DOHH2 (cell line): ENCODE measurements around the gene CBLB.
A peak's percentile ranks its signal among the peaks of the same experiment; 100 is the strongest.

Source experiments
- H3F3A ChIP-seq: fragments of 200-600 bp; sonication (generic), shearing (Covaris generic); 2 replicates; pipeline ENCODE4 v1.6.0; 2016; ENCODE audit warnings: antibody characterized with exemption, mild to moderate bottlenecking; ENCODE audit not compliant: control insufficient read depth, insufficient read depth
- H3K27ac ChIP-seq: fragments of 200-600 bp; sonication (generic); 2 replicates; pipeline ENCODE4 v1.5.1; 2014; ENCODE audit warnings: low read depth, mild to moderate bottlenecking, low read length, moderate library complexity
- H3K27me3 ChIP-seq: fragments of 200-600 bp; sonication (generic); 2 replicates; pipeline ENCODE4 v1.6.1; 2014; ENCODE audit warnings: mild to moderate bottlenecking, low read length, mixed read lengths; ENCODE audit not compliant: control insufficient read depth
- H3K36me3 ChIP-seq: fragments of 200-600 bp; sonication (generic); 2 replicates; pipeline ENCODE4 v1.6.1; 2014; ENCODE audit warnings: mild to moderate bottlenecking, low read length, moderate library complexity, mixed read lengths; ENCODE audit not compliant: control insufficient read depth
- H3K4me1 ChIP-seq: fragments of 200-600 bp; sonication (generic); 2 replicates; pipeline ENCODE4 v1.6.1; 2014; ENCODE audit warnings: mild to moderate bottlenecking, low read length, mixed read lengths; ENCODE audit not compliant: control insufficient read depth
- H3K4me2 ChIP-seq: fragments of 200-600 bp; sonication (generic); 2 replicates; pipeline ENCODE4 v1.6.0; 2014; ENCODE audit warnings: mild to moderate bottlenecking, low read length, moderate library complexity
- H3K4me3 ChIP-seq: fragments of 200-600 bp; sonication (generic); 2 replicates; pipeline ENCODE4 v1.5.1; 2014; ENCODE audit warnings: mild to moderate bottlenecking, low read length, mixed read lengths
- H3K79me2 ChIP-seq: fragments of 200-600 bp; sonication (generic); 2 replicates; pipeline ENCODE4 v1.6.1; 2014; ENCODE audit warnings: mild to moderate bottlenecking, low read length, mixed read lengths; ENCODE audit not compliant: control insufficient read depth
- H3K9me2 ChIP-seq: fragments of 200-600 bp; sonication (generic); replicated peaks from 2 replicates; pipeline ENCODE4 v1.6.1; 2014; ENCODE audit warnings: mild to moderate bottlenecking, low read length, mixed read lengths; ENCODE audit not compliant: control insufficient read depth
- H3K9me3 ChIP-seq: fragments of 200-600 bp; sonication (generic); 2 replicates; pipeline ENCODE4 v1.6.1; 2014; ENCODE audit warnings: antibody characterized with exemption, low read length, mixed read lengths; ENCODE audit not compliant: control insufficient read depth, insufficient read depth
- H4K20me1 ChIP-seq: fragments of 200-600 bp; sonication (generic); 2 replicates; pipeline ENCODE4 v1.6.0; 2014; ENCODE audit warnings: low read depth, mild to moderate bottlenecking, antibody characterized with exemption, low read length, moderate library complexity; ENCODE audit not compliant: control insufficient read depth, insufficient read depth
- CTCF ChIP-seq: fragments of 200-600 bp; sonication (generic); IDR thresholded peaks from one replicate; pipeline ENCODE4 v1.5.1; 2014; ENCODE audit warnings: antibody characterized with exemption, mild to moderate bottlenecking, low read depth, low read length; ENCODE audit not compliant: poor library complexity, severe bottlenecking
- EZH2phosphoT487 ChIP-seq: fragments of 200-600 bp; sonication (generic); IDR thresholded peaks from 2 replicates; pipeline ENCODE4 v1.6.1; 2017; ENCODE audit warnings: borderline replicate concordance, mild to moderate bottlenecking, antibody characterized with exemption, low read length, moderate library complexity, mixed read lengths

The CBLB gene

GRCh38 chr3:105860641-105861040 lies 8.2 kb downstream of the CBLB start:
- H3K36me3 ChIP-seq, result peaks cover 79% of the 10 kb centered on the region
- H3K27me3 ChIP-seq, result no peaks in the 10 kb centered on the region
- no peak for TF ChIP-seq CTCF
- no peak for TF ChIP-seq EZH2phosphoT487
- peak overlapping the region; percentile 12; the same call in 1 of the 2 replicates for H3K4me3 ChIP-seq
- H3K4me2 ChIP-seq, result peak overlapping the region; percentile 20
- H3F3A ChIP-seq, result peaks cover 9% of the 10 kb centered on the region
- H3K9me2 ChIP-seq, result no peaks in the 10 kb centered on the region
- no peaks in the 10 kb centered on the region for H3K9me3 ChIP-seq
- no peaks in the 10 kb centered on the region for H4K20me1 ChIP-seq
- H3K27ac ChIP-seq, result no peak overlapping the region
- H3K79me2 ChIP-seq, result peaks cover 90% of the 10 kb centered on the region
- peaks cover 90% of the 10 kb centered on the region for H3K4me1 ChIP-seq

GRCh38 chr3:105858017-105858416 lies 10.8 kb downstream of the CBLB start:
- Histone ChIP-seq H3K27ac (no peak overlapping the region), H3K9me3 (no peaks in the 10 kb centered on the region), H3F3A (peaks cover 12% of the 10 kb centered on the region), H3K27me3 (no peaks in the 10 kb centered on the region), H3K4me2 (peak overlapping the region; percentile 28), H3K36me3 (peaks cover 71% of the 10 kb centered on the region), H3K4me1 (peaks cover 90% of the 10 kb centered on the region), H3K79me2 (peaks cover 79% of the 10 kb centered on the region), H3K9me2 (no peaks in the 10 kb centered on the region), H3K4me3 (no peak overlapping the region), H4K20me1 (no peaks in the 10 kb centered on the region)
- TF ChIP-seq CTCF, result no peak
- TF ChIP-seq EZH2phosphoT487, result no peak

GRCh38 chr3:105857601-105858000 lies 11.2 kb downstream of the CBLB start:
- Histone ChIP-seq H3K4me2 (peak overlapping the region; percentile 28), H3K9me3 (no peaks in the 10 kb centered on the region), H3K4me1 (peaks cover 86% of the 10 kb centered on the region), H3F3A (peaks cover 12% of the 10 kb centered on the region), H3K27me3 (no peaks in the 10 kb centered on the region), H3K4me3 (peak overlapping the region; percentile 8; the same call in 1 of the 2 replicates), H3K27ac (no peak overlapping the region), H3K9me2 (no peaks in the 10 kb centered on the region), H3K79me2 (peaks cover 77% of the 10 kb centered on the region), H4K20me1 (no peaks in the 10 kb centered on the region), H3K36me3 (peaks cover 70% of the 10 kb centered on the region)
- TF ChIP-seq EZH2phosphoT487 (no peak), CTCF (no peak)

- Histone ChIP-seq H3K4me2 (no peak overlapping the region), H3K36me3 (peaks cover 68% of the 10 kb centered on the region), H3K4me1 (peaks cover 76% of the 10 kb centered on the region), H3K9me2 (no peaks in the 10 kb centered on the region), H3K27ac (no peak overlapping the region), H3K4me3 (no peak overlapping the region), H3K9me3 (no peaks in the 10 kb centered on the region), H4K20me1 (no peaks in the 10 kb centered on the region), H3K79me2 (peaks cover 71% of the 10 kb centered on the region), H3K27me3 (no peaks in the 10 kb centered on the region), H3F3A (peaks cover 7% of the 10 kb centered on the region)
- TF ChIP-seq EZH2phosphoT487, result no peak
- TF ChIP-seq CTCF, result no peak
Observed at GRCh38 chr3:105856605-105857004, 12.2 kb downstream of the CBLB start.
